T follicular helper cell (primary cell): Measurements from ENCODE around the gene LYRM4.
A peak's percentile ranks its signal among the peaks of the same experiment; 100 is the strongest.

Experiments
- DNase-seq: peaks from one replicate; pipeline ENCODE4 v3.0.0-alpha.2; 2020; ENCODE audit warnings: low read depth

Gene LYRM4

DNA sequence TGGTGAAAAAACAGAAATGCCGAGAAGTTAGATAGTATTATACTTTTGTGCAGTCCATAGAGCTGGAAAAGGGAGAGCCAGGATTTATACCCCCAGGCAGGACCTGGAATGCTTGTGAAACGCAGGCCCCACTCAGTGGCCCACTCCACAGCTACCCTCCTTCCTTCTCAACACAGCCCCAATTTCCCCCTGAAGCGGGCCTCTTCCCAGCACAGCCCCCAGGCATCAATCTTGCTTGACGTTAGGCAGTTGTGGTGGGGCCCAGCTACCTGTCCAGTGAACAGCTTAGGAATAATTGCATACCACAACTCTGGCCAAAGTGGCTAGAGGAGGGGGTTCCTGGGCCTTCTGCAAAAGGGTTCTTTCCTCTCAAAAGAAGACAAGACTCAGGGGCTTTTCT lies 114.4 kb downstream of the LYRM4 start:
- DNase-seq, result no peak

GRCh38 chr6:5143634-5144311 lies 117.0 kb downstream of the LYRM4 start:
- peak; percentile 74 for DNase-seq

DNA sequence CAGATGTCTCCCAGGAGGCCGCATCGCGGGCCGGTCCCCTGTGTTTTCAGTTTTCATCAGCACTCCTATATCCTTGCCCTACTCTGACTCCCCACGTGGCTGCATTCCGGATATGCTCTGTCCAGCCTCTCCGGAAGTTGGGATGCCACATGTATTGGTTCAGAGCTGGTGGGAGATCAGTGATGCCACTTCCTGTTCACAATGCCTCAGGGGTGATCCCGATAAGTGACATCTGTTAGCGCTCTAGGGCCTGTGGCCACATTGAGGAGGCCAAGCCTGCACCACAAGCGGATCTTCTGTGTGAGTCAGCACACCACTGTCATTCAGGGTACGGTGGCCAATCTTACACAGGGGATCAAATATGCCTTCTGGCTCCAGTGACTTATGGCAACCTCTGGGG lies 117.8 kb downstream of the LYRM4 start:
- DNase-seq, result no peak

DNA sequence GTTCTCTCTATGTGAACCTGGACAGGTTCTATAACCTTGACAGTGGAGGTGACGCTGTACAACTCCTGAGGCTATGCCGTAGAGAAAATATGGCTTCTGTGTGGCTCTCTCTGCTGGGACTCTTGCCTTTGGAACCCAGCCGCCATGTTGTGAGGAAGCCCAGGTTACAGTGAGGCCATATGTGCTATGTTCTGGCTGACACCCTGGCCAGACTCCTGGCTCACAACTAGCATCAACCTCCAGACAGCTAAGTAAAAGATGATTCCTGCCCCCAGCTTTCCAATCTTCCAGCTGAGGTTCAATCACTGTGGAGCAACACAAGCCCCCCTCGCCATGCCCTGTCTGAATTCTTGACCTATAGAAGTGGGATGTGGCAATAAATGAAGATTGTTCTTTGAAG lies 118.6 kb downstream of the LYRM4 start:
- DNase-seq, result no peak

DNA sequence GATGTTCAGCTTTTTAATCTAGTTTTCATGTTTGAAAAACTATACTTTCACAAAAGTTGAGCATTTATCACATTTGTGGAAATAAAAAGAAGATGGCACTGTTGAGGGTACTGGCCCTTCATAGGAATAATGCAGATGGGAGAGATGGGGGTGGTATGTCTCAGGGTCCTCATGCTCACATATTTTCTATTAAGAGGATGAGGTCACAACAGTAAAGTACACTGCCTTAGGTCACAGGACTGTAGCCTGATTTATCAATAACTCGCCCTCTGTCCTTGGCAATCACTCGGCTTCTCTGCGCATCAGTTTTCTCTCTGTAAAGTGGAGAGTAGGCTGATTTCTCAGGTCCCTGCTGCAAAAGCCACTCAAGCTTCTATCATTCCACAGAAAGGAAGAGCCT lies 119.7 kb downstream of the LYRM4 start:
- no peak for DNase-seq

GRCh38 chr6:5139828-5140771 lies 120.7 kb downstream of the LYRM4 start:
- no peak for DNase-seq

- no peak for DNase-seq
Measured at GRCh38 chr6:5138995-5139827, 121.5 kb downstream of the LYRM4 start.

DNA sequence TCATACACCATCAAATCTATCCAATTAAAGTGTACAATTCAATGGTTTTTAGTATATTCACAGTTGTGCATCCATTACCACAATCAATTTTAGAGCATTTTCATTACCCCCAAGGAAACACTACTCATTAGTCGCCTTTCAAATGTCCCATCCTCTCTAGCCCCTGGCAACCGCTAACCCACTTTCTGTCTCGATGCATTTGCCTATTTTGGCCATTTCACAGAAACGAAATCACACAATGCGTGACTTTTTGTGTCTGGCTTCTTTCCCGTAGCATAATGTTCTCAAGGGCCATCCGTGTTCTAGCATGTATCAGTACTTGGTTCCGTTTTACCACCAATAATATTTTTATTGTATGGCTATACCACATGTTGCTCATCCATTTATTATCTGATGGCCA lies 123.9 kb downstream of the LYRM4 start:
- DNase-seq, result no peak

GRCh38 chr6:5135788-5136376 lies 124.9 kb downstream of the LYRM4 start:
- peak; percentile 12 for DNase-seq

- DNase-seq, result no peak
Measured at GRCh38 chr6:5133943-5134342, 126.8 kb downstream of the LYRM4 start.

DNA sequence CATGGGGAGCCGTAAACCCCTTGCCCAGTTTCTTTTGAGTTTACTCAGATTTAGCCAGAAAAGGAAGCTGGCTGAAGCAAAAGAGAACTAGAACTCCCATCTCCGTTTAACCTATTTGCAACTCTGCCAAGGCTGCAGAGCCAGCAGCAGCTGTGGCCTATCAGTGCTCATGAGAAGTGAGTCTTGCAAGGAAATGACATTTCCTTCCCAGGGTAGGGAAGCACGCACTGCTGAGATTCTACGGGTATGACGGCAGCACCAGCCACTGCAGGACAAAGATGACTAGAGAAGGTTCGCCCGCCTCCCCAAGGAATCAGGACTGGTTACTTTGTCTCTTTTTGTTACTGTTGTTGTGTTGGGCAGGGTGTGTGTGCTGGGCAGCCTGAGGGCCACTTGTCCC lies 128.0 kb downstream of the LYRM4 start:
- DNase-seq, result no peak

DNA sequence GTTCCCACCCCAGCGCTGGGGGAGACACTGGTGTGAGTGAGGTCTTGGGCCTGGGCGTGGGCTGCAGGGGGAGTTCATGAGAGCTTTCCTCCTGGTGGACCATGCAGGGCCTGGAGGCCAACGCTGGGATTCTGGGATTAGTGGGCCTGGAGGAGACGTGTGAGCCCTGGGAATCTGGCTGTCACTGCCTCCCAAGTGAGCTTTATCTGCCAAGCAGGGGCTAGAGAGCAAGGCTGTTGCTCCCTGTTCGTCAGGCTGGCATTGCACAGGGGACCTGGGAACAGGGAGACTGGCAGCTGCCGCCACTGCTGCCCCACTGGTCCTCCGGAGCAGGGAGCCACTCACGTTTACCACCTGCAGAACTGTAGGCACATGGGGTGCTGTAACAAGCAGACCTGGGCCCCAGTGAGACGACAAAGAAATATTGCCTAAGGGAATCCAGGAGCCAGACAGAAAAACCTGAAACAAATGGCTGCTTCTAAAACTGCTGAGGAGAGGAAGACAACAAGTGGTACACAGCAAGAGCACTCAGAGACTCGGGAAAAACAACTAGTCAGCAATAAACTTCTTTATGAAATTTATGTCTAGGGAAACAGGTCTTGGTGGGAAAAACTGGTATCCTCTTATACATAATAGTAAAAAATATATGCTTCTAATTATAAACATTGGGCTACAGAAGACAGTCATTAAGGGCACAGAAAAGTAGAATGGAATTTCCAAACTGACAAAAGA lies 130.4 kb downstream of the LYRM4 start:
- no peak for DNase-seq

- DNase-seq, result no peak
Measured at GRCh38 chr6:5128351-5128750, 132.4 kb downstream of the LYRM4 start.

DNA sequence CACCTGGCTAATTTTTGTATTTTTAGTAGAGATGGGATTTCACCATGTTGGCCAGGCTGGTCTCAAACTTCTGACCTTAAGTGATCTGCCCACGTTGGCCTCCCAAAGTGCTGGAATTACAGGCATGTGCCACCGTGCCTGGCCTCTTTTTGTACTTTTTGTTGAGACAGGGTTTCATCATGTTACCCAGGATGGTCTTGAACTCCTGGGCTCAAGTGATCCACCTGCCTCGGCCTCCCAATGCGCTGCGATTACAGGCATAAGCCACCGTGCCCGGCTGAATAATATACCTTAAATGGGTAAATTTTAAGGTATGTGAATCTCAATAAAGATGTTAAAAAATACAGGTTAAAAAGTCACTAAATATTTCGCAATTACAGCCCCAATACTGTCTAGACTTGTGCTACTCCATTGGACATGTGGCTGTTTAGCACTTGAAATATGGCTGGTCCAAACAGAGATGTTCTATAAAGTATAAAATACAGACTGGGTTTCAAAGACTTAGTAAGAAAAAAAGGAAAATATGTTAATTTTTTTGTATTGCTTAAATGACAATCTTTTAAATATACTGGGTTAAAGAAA lies 133.6 kb downstream of the LYRM4 start:
- DNase-seq, result no peak

DNA sequence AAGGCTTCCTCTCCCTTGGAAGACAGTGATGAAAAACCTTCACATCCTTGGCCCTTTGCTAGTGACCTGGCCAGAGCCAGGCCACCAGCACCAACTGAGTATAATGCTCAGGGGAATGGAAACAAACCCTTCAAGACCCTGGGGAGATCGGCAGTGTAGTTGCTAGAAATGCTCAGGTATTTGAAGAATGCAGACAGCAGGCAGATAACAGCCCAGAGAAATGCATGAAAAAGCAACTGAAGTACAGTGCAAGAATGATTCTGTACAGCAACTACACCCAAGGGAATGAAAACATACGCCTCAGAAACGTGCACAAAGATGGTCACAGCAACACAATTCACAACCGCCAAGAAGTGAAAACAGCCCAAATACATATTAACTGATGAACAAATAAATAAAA lies 134.5 kb downstream of the LYRM4 start:
- no peak for DNase-seq

- DNase-seq, result no peak
Measured at GRCh38 chr6:5125152-5126006, 135.4 kb downstream of the LYRM4 start.

- no peak for DNase-seq
Measured at GRCh38 chr6:5124526-5124925, 136.2 kb downstream of the LYRM4 start.

DNA sequence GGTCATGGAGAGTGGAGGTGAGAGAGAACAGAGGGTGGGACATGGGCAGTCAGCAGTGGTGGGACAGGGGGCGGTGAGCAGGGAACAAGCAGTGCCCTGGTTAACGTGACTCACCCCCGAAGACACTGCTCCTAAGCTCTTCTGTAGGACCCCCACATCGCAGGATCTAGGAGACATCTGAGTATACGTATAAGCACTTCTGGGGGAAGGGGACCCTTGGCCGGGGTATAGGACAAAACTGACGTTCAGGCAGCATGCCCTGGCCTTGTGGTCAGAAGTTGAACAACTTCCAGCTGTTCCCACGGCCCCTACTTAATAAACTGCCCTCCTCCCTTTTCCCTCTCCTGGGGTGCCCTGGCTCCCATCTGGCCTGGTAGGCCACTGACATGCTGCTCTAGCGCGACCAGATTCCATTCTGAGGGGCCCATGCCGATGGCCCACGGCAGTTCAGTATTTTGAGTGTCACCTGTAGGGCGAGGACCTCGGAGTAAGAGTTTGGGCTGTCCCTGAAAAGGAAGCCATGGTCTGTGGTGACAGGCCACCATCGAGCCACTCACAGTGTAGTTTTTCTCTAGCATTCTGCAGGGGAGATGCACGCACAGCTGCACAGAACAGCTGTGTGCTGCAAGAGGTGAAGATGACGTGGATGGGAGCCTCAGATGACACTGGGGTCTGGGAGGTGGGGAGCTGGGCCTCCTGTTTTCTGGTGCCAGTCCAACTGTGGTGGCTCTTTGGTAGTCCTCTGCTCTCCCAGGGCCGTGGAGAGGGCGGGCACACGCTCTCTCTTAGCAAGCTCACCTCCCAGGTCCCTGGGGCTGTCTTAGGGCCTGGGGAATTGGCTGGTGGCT lies 137.2 kb downstream of the LYRM4 start:
- no peak for DNase-seq

DNA sequence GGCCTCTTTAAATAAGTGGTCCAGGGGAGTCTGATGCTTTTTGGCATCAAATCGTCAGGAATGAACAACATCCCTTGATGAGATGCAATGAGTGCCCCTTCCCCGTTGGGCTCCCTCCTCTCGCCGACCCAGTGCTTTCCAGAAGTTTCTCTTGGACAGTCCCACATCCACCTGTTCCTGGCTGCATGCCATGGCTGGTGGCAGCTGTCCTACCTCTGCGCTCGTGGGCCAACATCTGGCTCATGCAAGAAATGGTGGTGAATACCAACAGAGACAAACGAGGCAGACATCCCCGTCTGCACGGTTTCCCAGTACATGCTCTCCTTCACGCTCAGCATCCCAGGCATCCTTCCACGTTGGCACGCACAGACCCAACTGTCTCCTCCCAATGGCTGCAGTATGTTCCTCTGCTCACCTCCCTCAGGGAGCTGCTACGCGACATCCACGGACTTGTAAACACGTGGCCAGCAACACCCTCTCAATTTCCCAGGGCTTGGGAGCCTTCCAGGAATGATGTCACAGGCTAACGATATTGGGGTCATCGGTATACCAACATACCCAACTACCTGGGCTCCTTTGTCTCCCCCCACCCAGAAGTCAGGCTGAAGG lies 138.1 kb downstream of the LYRM4 start:
- no peak for DNase-seq
